Measurements from ENCODE around the gene CDCA5. TPM values are rescaled to one million over a fixed set of nuclear protein-coding genes. Genes with fewer than 3 reads are reported as not detected.

Gene CDCA5
- total RNA-seq, 1 donor from 2014 or later: 92.5 TPM

DNA sequence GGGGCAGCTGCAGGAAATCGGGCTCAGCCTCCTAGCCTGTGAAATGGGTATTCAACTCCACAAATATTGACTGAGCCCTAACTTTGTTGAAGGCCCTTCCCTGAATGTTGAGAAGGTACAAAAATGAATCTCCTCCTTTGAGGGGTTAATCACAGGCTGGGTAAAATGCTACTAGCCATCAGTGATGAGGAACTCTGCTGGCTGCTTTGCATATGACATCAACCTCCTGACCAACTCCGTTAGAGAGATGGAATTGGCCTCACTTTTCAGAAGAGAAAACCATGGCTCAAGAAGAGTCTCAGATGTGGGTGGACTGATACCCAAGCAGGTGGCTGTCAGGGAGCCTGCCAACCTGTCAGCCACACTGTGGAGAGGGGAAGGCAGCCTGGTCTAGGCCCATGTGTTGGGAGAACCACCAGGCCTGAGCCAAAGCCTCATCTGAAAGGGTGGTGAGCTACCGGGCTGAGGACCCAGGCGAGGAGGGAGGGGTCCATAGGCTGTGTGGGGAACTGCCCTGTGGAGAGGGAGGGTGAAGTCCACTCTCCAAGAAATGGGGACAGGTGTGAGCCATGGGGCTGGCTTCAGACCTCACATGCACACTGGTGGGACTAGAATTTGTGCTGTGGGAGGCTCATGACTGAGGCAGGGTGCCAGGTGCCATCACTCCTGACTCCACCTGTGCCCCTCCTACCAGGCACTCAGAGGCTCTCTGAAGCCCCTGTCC is 11.8 kb downstream of the CDCA5 start:
- peak overlapping the region; percentile 29 for H3K27ac Mint-ChIP-seq
- H3K36me3 Mint-ChIP-seq (ENCODE audit: low read depth): peaks cover 11% of the 10 kb centered on the region
- no peaks in the 10 kb centered on the region for H3K9me3 Mint-ChIP-seq
- no peak overlapping the region for H3K4me3 Mint-ChIP-seq
- no peak for DNase-seq (ENCODE audit: low spot score)
- peaks cover 4% of the 10 kb centered on the region for H3K4me1 Mint-ChIP-seq (ENCODE audit: low read depth)
- intact Hi-C loops (cut with micrococcal nuclease): no loop called here
- H3K27me3 Mint-ChIP-seq (ENCODE audit: insufficient read depth): no peaks in the 10 kb centered on the region

DNA sequence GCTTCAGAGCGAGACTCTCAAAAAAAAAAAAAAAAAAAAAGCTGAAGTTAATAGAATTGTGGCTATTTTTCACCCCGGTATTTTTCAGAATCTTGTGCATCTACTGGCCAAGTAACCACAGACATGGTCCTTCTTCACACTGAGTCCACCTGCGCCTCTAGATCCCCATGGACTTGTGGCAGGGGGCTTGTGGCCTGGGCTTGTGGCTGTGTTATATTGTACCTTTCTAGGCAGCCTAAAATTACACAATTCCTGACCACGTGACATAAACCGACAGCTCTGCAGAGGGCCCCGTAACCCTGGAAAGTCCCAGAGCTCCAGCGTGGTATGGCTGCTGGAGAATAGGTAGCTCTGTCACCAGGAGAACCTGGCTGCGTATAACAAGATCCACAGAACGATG is 14.6 kb downstream of the CDCA5 start:
- Mint-ChIP-seq H3K36me3 (ENCODE audit: low read depth) (no peaks in the 10 kb centered on the region), H3K4me3 (no peak overlapping the region), H3K27ac (no peak overlapping the region), H3K4me1 (ENCODE audit: low read depth) (no peaks in the 10 kb centered on the region), H3K27me3 (ENCODE audit: insufficient read depth) (no peaks in the 10 kb centered on the region), H3K9me3 (no peaks in the 10 kb centered on the region)
- no peak for DNase-seq (ENCODE audit: low spot score)
- intact Hi-C loops (cut with micrococcal nuclease): loop anchor here (1.0 kb wide), 1 partner anchor 9 kb away; no protein-coding TSS in a partner anchor

DNA sequence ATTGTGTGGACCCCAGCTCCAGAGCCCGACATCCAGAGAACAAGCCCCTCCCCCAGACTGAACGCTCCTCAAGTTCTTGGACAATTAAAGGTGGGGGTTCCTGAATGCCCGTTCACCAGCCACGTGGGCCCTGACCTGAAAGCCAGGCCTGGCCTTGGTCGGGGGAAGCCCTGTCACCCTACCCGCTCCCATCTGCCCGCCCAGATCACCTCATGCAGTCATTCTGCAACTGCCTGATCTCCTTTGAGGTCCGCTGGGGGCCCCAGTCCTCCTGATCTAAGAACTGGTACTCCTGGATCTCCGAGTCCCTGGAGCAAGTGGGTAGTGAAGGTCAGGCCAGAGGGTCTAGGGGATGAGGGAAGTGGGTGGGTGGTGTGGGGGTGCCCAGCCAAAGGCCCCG is 16.4 kb downstream of the CDCA5 start:
- Mint-ChIP-seq H3K4me3 (no peak overlapping the region), H3K27me3 (ENCODE audit: insufficient read depth) (no peaks in the 10 kb centered on the region), H3K9me3 (no peaks in the 10 kb centered on the region), H3K27ac (no peak overlapping the region), H3K4me1 (ENCODE audit: low read depth) (no peaks in the 10 kb centered on the region), H3K36me3 (ENCODE audit: low read depth) (no peaks in the 10 kb centered on the region)
- intact Hi-C loops (cut with micrococcal nuclease): no loop called here
- DNase-seq (ENCODE audit: low spot score): no peak

DNA sequence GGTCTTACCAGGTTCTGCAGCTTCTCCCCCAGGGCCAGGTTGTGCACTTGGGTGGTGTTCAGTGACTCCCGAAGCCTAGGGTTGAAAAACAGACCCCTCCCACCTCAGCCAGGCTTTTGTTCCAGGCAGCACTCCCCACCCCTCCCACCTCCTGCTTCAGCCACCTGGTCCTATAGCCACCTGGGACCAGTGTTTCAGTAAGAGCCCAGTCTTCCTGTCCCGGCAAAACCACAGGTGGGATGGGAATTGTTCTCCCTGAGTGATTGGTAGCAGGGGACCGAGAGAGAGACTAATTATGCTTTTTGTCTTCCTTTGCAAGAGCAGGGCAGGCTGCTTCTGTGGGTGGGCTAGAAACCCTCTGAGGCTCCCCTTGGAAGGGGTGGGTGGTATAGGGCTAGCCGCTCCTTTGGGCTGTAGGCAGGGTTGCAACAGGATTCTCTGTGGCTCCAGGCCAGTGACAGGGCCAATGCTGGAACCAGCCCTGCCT is 17.0 kb downstream of the CDCA5 start:
- Mint-ChIP-seq H3K36me3 (ENCODE audit: low read depth) (no peaks in the 10 kb centered on the region), H3K4me3 (no peak overlapping the region), H3K9me3 (no peaks in the 10 kb centered on the region), H3K27ac (no peak overlapping the region), H3K27me3 (ENCODE audit: insufficient read depth) (no peaks in the 10 kb centered on the region), H3K4me1 (ENCODE audit: low read depth) (no peaks in the 10 kb centered on the region)
- no peak for DNase-seq (ENCODE audit: low spot score)
- intact Hi-C loops (cut with micrococcal nuclease): no loop called here

DNA sequence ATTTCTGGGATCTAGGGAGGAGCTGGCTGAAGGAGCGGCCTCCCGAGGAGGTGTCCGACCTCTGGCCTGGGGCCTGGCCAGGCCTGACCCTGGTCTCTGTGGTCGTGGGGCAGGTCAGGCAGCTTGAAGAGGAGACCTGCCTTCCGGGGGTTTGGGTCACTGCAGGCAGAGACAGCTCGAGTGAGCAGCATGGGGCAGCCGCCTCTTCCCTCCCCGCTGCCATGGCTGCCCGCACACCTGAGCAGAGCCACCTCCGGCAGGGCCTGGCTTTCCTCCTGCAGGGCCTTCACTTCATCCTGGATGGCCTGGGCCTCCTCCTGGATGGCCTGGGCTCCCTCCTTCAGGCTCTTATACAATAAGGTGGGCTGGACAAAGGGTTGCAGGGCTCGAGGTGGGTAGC is 17.5 kb downstream of the CDCA5 start:
- Mint-ChIP-seq H3K4me1 (ENCODE audit: low read depth) (no peaks in the 10 kb centered on the region), H3K9me3 (no peaks in the 10 kb centered on the region), H3K36me3 (ENCODE audit: low read depth) (no peaks in the 10 kb centered on the region), H3K27me3 (ENCODE audit: insufficient read depth) (no peaks in the 10 kb centered on the region), H3K27ac (no peak overlapping the region), H3K4me3 (no peak overlapping the region)
- intact Hi-C loops (cut with micrococcal nuclease): no loop called here
- DNase-seq (ENCODE audit: low spot score): no peak

DNA sequence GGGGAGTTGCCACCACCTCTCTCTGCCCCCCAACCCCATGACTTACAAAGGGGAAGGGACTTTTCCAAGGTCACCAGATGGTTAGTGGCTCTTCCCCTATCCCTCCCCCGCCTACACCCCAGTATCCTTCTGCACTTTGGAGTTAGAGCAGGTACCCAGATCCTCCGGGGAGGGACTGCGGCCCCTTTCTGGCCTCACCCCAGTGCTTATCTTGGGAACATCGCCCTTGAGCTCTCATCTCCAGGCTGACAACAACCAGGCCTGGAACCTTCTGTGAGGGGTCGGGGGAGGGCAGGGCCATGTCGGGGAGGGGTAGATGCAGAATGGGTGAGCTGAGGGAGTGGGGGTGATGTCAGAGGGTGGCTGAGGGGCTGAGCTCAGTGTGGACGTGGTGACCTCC is 18.0 kb downstream of the CDCA5 start:
- no peak overlapping the region for H3K4me3 Mint-ChIP-seq
- intact Hi-C loops (cut with micrococcal nuclease): no loop called here

DNA sequence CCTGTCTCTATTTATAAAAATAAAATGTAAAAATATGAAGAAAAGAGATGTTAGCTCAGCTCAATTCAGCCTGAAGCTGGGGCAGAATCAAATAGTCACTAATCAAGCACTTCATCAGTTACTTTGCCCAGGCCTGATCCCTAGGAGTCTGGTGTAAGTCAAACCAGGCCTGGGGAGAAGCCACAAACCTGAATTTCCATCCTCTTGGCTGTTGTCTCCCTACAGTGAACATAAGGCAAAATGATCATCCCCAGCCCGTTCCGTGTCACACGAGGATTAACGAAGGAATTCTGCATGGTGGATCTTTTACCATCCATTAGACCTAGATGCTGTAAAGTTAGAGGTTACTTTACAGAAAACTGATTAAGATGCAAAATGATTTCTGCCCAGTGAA is 19.0 kb downstream of the CDCA5 start:
- Mint-ChIP-seq H3K4me1 (ENCODE audit: low read depth) (peaks cover 14% of the 10 kb centered on the region), H3K27ac (no peak overlapping the region), H3K4me3 (no peak overlapping the region), H3K9me3 (no peaks in the 10 kb centered on the region), H3K36me3 (ENCODE audit: low read depth) (no peaks in the 10 kb centered on the region), H3K27me3 (ENCODE audit: insufficient read depth) (no peaks in the 10 kb centered on the region)
- intact Hi-C loops (cut with micrococcal nuclease): no loop called here
- DNase-seq (ENCODE audit: low spot score): no peak

More for the DNA sequence above, 18.0 kb downstream of the CDCA5 start:
- Mint-ChIP-seq H3K27ac (no peak overlapping the region), H3K36me3 (ENCODE audit: low read depth) (no peaks in the 10 kb centered on the region), H3K4me1 (ENCODE audit: low read depth) (peaks cover 4% of the 10 kb centered on the region), H3K9me3 (no peaks in the 10 kb centered on the region), H3K27me3 (ENCODE audit: insufficient read depth) (no peaks in the 10 kb centered on the region)
- DNase-seq (ENCODE audit: low spot score): no peak

DNA sequence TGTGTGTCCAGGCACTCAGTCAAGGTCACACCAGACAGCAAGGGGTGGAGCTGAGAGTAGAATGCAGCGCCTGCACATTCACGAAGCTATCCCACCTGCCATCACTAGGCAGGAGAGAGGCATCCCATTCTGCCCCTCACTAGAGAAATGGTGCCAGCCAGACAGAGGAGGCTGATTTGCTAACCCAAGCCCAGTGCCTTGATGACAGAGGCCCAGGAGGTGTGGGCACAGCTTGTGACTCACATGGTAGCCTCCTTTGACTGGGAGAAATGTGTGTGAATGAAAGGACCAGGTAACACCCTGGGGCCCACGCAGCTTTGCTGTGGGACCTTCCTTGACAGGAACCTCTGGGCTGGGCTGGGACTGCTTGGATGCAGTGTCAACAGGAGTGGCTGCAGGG is 20.3 kb downstream of the CDCA5 start:
- no peak for DNase-seq (ENCODE audit: low spot score)

DNA sequence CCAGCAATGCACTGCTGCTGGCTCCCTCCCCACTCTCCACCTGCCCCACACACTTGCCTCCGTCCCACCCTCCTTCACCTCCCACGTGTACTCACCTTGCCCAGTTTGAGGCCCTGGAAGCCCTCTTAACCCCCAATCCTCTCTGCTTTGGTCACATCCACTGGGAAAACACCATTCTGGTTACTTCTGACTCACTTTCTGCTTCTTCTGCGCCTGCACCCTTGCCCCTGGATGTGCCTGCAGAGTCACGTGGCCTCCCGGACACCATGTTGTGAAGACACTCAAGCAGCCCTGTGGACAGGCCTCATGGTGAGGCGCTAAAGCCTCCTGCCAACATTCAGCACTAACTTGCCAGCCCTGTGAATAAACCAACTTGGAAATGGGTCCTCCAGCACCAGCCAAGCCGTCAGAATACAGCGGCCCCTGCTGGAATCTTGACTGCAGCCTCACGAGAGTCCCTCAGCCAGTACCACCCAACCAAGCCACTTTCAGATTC is 22.9 kb downstream of the CDCA5 start:
- Mint-ChIP-seq H3K9me3 (no peaks in the 10 kb centered on the region), H3K27me3 (ENCODE audit: insufficient read depth) (peaks cover 5% of the 10 kb centered on the region), H3K36me3 (ENCODE audit: low read depth) (no peaks in the 10 kb centered on the region), H3K27ac (no peak overlapping the region), H3K4me1 (ENCODE audit: low read depth) (peaks cover 14% of the 10 kb centered on the region), H3K4me3 (no peak overlapping the region)
- no peak for DNase-seq (ENCODE audit: low spot score)
- intact Hi-C loops (cut with micrococcal nuclease): no loop called here

More for the DNA sequence above, 20.3 kb downstream of the CDCA5 start:
- peaks cover 5% of the 10 kb centered on the region for H3K27me3 Mint-ChIP-seq (ENCODE audit: insufficient read depth)
- peaks cover 14% of the 10 kb centered on the region for H3K4me1 Mint-ChIP-seq (ENCODE audit: low read depth)
- no peak overlapping the region for H3K27ac Mint-ChIP-seq
- no peak overlapping the region for H3K4me3 Mint-ChIP-seq
- intact Hi-C loops (cut with micrococcal nuclease): no loop called here
- H3K36me3 Mint-ChIP-seq (ENCODE audit: low read depth): no peaks in the 10 kb centered on the region
- H3K9me3 Mint-ChIP-seq: no peaks in the 10 kb centered on the region

DNA sequence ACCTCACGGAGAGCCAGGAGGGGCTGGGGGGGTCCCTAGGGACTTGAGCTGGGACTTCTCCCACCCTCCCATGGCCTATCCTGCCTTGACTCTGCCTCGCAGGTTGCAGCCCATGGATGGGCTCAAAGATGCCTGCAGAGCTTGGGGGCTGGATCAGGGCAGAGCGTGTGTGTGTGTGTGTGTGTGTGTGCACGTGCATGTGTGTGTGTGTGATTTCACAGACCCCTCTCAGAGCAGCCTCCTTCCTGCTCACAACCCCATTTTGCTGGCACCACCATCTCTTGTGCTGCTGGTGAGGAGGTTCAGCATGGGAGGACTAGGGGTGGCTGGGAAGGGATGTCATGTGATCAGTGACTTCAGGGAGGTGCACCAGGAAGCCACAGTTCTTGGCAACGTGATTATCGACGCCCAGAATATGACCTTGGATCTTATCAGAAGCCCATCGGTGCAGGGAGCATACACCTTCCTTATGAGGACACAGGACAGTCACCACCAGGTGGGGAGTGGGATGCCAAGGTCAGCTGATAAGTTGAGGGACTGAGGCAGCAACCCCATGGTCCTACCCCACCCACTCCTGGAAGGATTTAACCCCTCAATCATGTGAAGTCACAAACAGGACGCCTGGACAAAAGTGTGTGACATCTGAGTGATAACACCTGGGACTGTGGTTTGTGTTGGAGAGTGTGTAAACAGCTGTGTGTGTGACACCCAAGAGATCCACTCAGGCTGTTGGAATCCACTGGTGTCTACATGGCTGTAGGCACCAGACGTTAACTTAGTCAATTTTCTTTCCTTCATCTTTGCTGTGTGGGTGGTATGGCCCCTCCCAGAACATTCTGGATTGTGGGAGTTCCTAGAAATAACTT is 23.6 kb downstream of the CDCA5 start:
- intact Hi-C loops (cut with micrococcal nuclease): no loop called here
- DNase-seq (ENCODE audit: low spot score): no peak
- H3K9me3 Mint-ChIP-seq: no peaks in the 10 kb centered on the region
- H3K4me3 Mint-ChIP-seq: no peak overlapping the region
- no peak overlapping the region for H3K27ac Mint-ChIP-seq
- H3K36me3 Mint-ChIP-seq (ENCODE audit: low read depth): no peaks in the 10 kb centered on the region
- H3K4me1 Mint-ChIP-seq (ENCODE audit: low read depth): peaks cover 14% of the 10 kb centered on the region
- H3K27me3 Mint-ChIP-seq (ENCODE audit: insufficient read depth): peaks cover 5% of the 10 kb centered on the region

DNA sequence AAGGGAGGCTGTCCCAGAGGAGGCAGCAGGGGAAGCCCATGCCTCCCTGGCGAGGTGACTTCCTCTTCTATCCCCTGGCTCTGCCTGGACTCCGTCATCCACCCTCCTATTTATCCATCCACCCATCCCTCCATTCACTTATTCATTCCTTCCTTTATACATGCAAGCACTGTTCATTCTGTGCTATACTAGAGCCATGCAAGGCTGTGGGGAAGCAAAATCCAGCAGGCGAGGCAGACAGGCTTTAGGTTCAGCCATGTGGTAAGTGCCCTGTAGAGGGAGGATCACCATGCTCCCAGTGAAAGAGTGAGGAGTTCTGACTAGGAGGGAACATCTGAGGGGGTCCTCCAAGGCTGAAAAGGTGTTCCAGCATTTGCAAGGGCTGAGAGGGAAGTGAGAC is 24.3 kb downstream of the CDCA5 start:
- DNase-seq (ENCODE audit: low spot score): no peak
- H3K27ac Mint-ChIP-seq: no peak overlapping the region
- peaks cover 16% of the 10 kb centered on the region for H3K4me1 Mint-ChIP-seq (ENCODE audit: low read depth)
- intact Hi-C loops (cut with micrococcal nuclease): no loop called here
- H3K9me3 Mint-ChIP-seq: no peaks in the 10 kb centered on the region
- no peak overlapping the region for H3K4me3 Mint-ChIP-seq
- peaks cover 5% of the 10 kb centered on the region for H3K27me3 Mint-ChIP-seq (ENCODE audit: insufficient read depth)
- no peaks in the 10 kb centered on the region for H3K36me3 Mint-ChIP-seq (ENCODE audit: low read depth)

DNA sequence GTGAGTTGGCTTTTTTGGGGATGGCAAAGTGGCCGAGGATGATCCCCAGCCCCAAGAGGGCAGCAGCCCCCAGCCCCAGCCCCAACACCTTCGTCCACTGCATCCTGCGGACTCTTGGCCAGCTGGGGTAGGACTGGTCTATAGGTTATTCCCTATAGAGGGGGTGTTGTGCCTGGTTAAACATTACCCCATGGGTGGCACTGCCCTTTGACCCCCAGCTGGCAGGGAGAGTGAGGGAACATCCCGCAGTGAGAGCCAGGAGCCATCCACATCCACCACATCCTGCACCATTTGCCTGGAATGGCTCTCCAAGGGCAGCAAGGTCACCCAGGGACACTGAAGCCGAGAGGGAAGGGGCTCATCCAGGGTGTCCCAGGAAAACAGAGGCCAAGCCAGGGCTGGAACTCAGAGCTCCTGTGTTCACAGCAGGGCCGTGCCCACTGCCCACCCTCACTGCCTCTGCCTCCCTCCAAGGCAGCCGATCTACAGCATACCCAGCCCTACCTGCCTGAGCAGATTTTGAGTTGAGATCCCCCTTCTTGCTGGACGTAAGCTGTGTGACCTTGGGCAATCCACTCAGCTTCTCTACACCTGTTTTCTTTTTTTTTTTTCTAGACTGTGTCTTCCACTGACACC is 25.3 kb downstream of the CDCA5 start, which contains the start of gene NAALADL1:
TSS of gene NAALADL1 (minus strand) at position 135 of the 636 bp plus-strand sequence. CDS start at position 103, 32 bp downstream.
- H3K9me3 Mint-ChIP-seq: no peaks in the 10 kb centered on the region
- H3K36me3 Mint-ChIP-seq (ENCODE audit: low read depth): no peaks in the 10 kb centered on the region
- H3K27ac Mint-ChIP-seq: no peak within 1 kb of the TSS
- peaks cover 26% of the 10 kb centered on the region for H3K4me1 Mint-ChIP-seq (ENCODE audit: low read depth)
- intact Hi-C loops (cut with micrococcal nuclease): no loop called here
- DNase-seq (ENCODE audit: low spot score): no peak
- peaks cover 5% of the 10 kb centered on the region for H3K27me3 Mint-ChIP-seq (ENCODE audit: insufficient read depth)
- H3K4me3 Mint-ChIP-seq: no peak within 1 kb of the TSS

Data from activated T-helper 1 cell treated with anti-CD3 and anti-CD28 coated beads, Interleukin-12 subunit alpha, Interleukin-12 subunit beta, Interleukin-2, Interleukin-4 antibody, amounts not matched to agents 30 ng/mL and 10 ng/mL and 1 ng/mL, durations not matched to agents 14 hours and 24 hours and 36 hours (primary cell).